ENCODE measurements around the gene MYPN. TPM values are rescaled to one million over a fixed set of nuclear protein-coding genes. Genes with fewer than 3 reads are reported as not detected.
A peak's percentile ranks its signal among the peaks of the same experiment; 100 is the strongest.

MYPN gene
- total RNA-seq, 2 donors from 2014 or later, result not detected

DNA sequence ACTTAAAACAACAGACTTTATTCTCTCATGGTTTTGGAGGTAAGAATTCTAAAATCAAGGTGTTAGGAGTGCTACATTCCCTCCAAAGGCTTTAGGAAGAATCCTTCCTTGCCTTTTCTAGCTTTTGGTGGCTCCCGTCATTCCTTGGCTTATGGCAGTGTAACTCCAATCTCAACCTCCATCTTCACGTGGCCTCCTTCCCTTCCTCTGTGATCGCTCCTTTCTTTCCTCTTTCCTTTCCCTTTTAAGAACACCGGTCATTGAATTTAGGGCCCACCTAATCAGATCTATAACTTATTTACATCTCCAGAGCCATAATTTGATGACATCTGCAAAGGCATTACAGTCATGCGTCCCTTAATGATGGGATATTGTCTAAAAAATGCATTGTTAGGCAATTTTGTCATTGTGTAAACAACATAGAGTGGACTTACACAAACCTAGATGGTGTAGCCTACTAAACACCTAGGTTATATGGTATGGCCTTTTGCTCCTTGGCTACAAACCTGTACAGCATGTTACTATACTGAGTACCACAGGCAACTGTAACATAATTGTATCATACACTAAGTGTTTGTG lies 28.3 kb upstream of the MYPN start:
- TF ChIP-seq, protein P1, sequence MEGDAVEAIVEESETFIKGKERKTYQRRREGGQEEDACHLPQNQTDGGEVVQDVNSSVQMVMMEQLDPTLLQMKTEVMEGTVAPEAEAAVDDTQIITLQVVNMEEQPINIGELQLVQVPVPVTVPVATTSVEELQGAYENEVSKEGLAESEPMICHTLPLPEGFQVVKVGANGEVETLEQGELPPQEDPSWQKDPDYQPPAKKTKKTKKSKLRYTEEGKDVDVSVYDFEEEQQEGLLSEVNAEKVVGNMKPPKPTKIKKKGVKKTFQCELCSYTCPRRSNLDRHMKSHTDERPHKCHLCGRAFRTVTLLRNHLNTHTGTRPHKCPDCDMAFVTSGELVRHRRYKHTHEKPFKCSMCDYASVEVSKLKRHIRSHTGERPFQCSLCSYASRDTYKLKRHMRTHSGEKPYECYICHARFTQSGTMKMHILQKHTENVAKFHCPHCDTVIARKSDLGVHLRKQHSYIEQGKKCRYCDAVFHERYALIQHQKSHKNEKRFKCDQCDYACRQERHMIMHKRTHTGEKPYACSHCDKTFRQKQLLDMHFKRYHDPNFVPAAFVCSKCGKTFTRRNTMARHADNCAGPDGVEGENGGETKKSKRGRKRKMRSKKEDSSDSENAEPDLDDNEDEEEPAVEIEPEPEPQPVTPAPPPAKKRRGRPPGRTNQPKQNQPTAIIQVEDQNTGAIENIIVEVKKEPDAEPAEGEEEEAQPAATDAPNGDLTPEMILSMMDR (IDR thresholded peaks at IDR 0.05), result no peak
- no peaks in the 10 kb centered on the region for H3K4me1 ChIP-seq (ENCODE audit: control insufficient read depth in 1 of 2, low read depth in 2 of 2)
- no peaks in the 10 kb centered on the region for H3K36me3 ChIP-seq
- no peaks in the 10 kb centered on the region for H3K9me3 ChIP-seq
- DNase-seq (ENCODE audit: low spot score) (no peak), ATAC-seq (ENCODE audit: insufficient number of reproducible peaks, low FRiP score, low read depth) (no peak)
- no peak overlapping the region for H3K27ac ChIP-seq
- no peak overlapping the region for H3K4me3 ChIP-seq
- no peaks in the 10 kb centered on the region for H3K27me3 ChIP-seq (replicated peaks; ENCODE audit: insufficient read depth)

DNA sequence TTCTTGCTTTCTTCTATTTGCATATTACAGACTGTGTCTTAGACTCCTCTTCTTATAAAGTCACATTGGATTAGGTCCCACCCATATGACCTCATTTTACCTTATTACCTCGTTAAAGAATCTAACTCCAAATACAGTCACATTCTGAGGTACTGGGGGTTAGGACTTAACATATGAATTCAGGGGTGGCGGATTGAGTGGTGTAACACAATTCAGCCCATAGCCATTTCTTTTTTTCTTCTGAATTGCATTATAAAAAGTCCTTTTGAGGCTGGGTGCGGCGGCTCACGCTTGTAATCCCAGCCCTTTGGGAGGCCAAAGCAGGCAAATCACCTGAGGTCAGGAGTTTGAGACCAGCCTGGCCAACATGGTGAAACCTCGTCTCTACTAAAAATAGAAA lies 27.4 kb upstream of the MYPN start:
- no peaks in the 10 kb centered on the region for H3K4me1 ChIP-seq (ENCODE audit: control insufficient read depth in 1 of 2, low read depth in 2 of 2)
- no peak for DNase-seq (ENCODE audit: low spot score)
- H3K4me3 ChIP-seq, result no peak overlapping the region
- no peaks in the 10 kb centered on the region for H3K36me3 ChIP-seq
- TF ChIP-seq, protein P1 (IDR thresholded peaks at IDR 0.05), result no peak
- ATAC-seq (ENCODE audit: insufficient number of reproducible peaks, low FRiP score, low read depth), result no peak
- H3K9me3 ChIP-seq, result no peaks in the 10 kb centered on the region
- no peaks in the 10 kb centered on the region for H3K27me3 ChIP-seq (replicated peaks; ENCODE audit: insufficient read depth)
- no peak overlapping the region for H3K27ac ChIP-seq

DNA sequence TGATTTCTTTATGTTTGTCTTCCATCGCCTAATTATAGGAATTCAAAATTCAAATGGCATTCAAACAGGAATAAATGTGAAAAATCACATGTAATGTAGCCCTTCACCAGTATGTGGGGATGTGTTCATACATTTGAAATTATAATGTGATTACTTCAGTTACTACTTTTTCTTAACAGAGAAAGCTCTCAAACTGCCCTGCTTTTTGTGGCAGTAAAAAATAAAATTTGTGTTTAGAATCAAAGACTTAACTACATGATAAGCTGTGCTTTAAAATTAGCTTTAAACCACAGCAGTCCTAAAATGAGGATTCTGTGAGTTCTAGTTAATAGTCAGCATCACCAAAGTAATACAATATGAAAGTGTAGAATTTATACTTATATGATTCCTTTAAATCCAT lies 26.4 kb upstream of the MYPN start:
- TF ChIP-seq, protein P1 (IDR thresholded peaks at IDR 0.05), result peak; percentile 41
- Histone ChIP-seq H3K36me3 (no peaks in the 10 kb centered on the region), H3K4me3 (no peak overlapping the region), H3K9me3 (no peaks in the 10 kb centered on the region), H3K27me3 (replicated peaks; ENCODE audit: insufficient read depth) (no peaks in the 10 kb centered on the region), H3K4me1 (ENCODE audit: control insufficient read depth in 1 of 2, low read depth in 2 of 2) (no peaks in the 10 kb centered on the region), H3K27ac (no peak overlapping the region)
- DNase-seq (ENCODE audit: low spot score) (no peak), ATAC-seq (ENCODE audit: insufficient number of reproducible peaks, low FRiP score, low read depth) (no peak)

DNA sequence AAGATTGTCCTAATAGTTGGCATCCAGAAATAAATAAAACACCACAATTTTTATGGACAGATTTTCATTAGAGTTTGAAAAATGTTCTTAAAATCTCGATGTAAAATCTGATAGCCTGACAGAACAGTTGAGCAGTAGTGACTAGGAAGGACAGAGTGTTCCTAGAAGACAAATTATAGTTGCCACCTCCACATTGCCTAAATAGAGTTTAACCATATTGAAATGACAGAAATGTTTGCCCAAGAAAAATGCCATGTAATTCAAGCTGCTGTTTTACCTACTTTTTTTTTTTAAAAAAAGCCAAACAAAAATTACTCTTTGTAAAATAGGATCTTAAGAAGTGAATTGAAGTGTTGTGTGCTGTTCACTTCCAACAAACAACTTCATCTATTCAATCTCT lies 25.3 kb upstream of the MYPN start:
- no peak for ATAC-seq (ENCODE audit: insufficient number of reproducible peaks, low FRiP score, low read depth)

DNA sequence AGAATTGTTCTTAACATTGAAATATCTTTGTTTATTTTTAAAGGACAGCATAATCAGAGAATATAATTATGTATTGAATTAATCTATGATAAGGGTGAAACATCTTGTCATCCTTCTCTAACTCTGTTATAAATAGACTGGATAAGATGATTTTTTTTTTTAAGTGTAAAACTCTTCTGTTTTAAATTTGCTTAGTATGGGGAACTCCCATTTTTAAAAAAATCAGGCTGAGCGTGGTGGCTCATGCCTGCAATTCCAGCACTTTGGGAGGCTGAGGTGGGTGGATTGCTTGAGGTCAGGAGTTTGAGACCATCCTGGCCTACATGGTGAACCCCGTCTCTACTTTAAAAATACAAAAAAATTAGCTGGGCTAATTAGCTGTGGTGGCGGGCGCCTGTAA lies 24.8 kb upstream of the MYPN start:
- Histone ChIP-seq H3K4me3 (no peak overlapping the region), H3K27me3 (replicated peaks; ENCODE audit: insufficient read depth) (no peaks in the 10 kb centered on the region), H3K36me3 (no peaks in the 10 kb centered on the region), H3K27ac (no peak overlapping the region), H3K4me1 (ENCODE audit: control insufficient read depth in 1 of 2, low read depth in 2 of 2) (no peaks in the 10 kb centered on the region), H3K9me3 (no peaks in the 10 kb centered on the region)
- TF ChIP-seq, protein P1 (IDR thresholded peaks at IDR 0.05), result no peak
- DNase-seq (ENCODE audit: low spot score) (no peak), ATAC-seq (ENCODE audit: insufficient number of reproducible peaks, low FRiP score, low read depth) (no peak)

More for the DNA sequence above, 25.3 kb upstream of the MYPN start:
- Histone ChIP-seq H3K4me1 (ENCODE audit: control insufficient read depth in 1 of 2, low read depth in 2 of 2) (no peaks in the 10 kb centered on the region), H3K27ac (no peak overlapping the region), H3K27me3 (replicated peaks; ENCODE audit: insufficient read depth) (no peaks in the 10 kb centered on the region), H3K9me3 (no peaks in the 10 kb centered on the region), H3K36me3 (no peaks in the 10 kb centered on the region), H3K4me3 (no peak overlapping the region)
- TF ChIP-seq, protein P1 (IDR thresholded peaks at IDR 0.05), result no peak
- DNase-seq (ENCODE audit: low spot score), result no peak
